HepG2 (cell line): ENCODE data around the gene SCYL1. TPM values are rescaled to one million over a fixed set of nuclear protein-coding genes. Genes with fewer than 3 reads are reported as not detected.

Source experiments
- CREM ChIP-seq, 2 experiments: sonication (generic) in 1 of 2; formaldehyde crosslinking in 1 of 2; IDR thresholded peaks; 2 replicates each; pipeline versions ENCODE4 v1.4.0 to v1.6.1; 2016 to 2020; ENCODE audit warnings: antibody characterized with exemption in 1 of 2, mild to moderate bottlenecking in 1 of 2, missing genetic modification reagents in 1 of 2
- DMTF1 ChIP-seq: sonication (generic); formaldehyde crosslinking; IDR thresholded peaks from 2 replicates; pipeline ENCODE4 v1.4.0; 2020; ENCODE audit warnings: mild to moderate bottlenecking, missing genetic modification reagents
- DR1 ChIP-seq: sonication (generic); formaldehyde crosslinking; IDR thresholded peaks from 2 replicates; pipeline ENCODE4 v1.8.0; 2021; ENCODE audit warnings: mild to moderate bottlenecking, missing genetic modification reagents, inconsistent platforms
- ETV5 ChIP-seq: IDR thresholded peaks from 2 replicates; pipeline ENCODE4 v1.6.1; 2018; ENCODE audit warnings: missing biosample characterization, missing genetic modification reagents, inconsistent platforms, borderline replicate concordance
- KDM1A ChIP-seq: IDR thresholded peaks from 2 replicates; pipeline ENCODE4 v1.6.1; 2016; ENCODE audit warnings: missing compliant biosample characterization
- KDM2A ChIP-seq: sonication (generic); formaldehyde crosslinking; IDR thresholded peaks from 2 replicates; pipeline ENCODE4 v1.4.0; 2020; ENCODE audit warnings: low read depth, missing genetic modification reagents, borderline replicate concordance
- PCBP1 ChIP-seq: fragments of 200-400 bp; formaldehyde crosslinking; IDR thresholded peaks from 2 replicates; pipeline ENCODE4 v1.6.1; 2017; ENCODE audit warnings: mild to moderate bottlenecking, low read depth, low read length, borderline replicate concordance
- PHF21A ChIP-seq: sonication (generic); formaldehyde crosslinking; IDR thresholded peaks from 2 replicates; pipeline ENCODE4 v1.5.0; 2020; ENCODE audit warnings: mild to moderate bottlenecking, missing genetic modification reagents
- POLR2G ChIP-seq: fragments of 200-400 bp; formaldehyde crosslinking; IDR thresholded peaks from 2 replicates; pipeline ENCODE4 v1.6.1; 2018; ENCODE audit warnings: mild to moderate bottlenecking, low read depth, low read length, moderate library complexity
- RBM22 ChIP-seq: fragments of 200-400 bp; formaldehyde crosslinking; optimal IDR thresholded peaks from 2 replicates; pipeline ENCODE3; 2017; ENCODE audit warnings: mild to moderate bottlenecking, low read length, moderate library complexity
- RERE ChIP-seq: IDR thresholded peaks from 2 replicates; pipeline ENCODE4 v1.6.1; 2016; ENCODE audit warnings: low read depth, missing genetic modification reagents, missing compliant biosample characterization
- RFXAP ChIP-seq: sonication (generic); formaldehyde crosslinking; IDR thresholded peaks from 2 replicates; pipeline ENCODE4 v1.4.0; 2020; ENCODE audit warnings: missing genetic modification reagents, borderline replicate concordance
- SMAD3 ChIP-seq: sonication (generic); formaldehyde crosslinking; IDR thresholded peaks from 2 replicates; pipeline ENCODE4 v1.4.0; 2020; ENCODE audit warnings: missing genetic modification reagents
- ZEB1 ChIP-seq: IDR thresholded peaks from 2 replicates; pipeline ENCODE4 v1.6.1; 2012; ENCODE audit warnings: mild to moderate bottlenecking, low read depth, inconsistent platforms; ENCODE audit not compliant: insufficient replicate concordance
- ZNF292 ChIP-seq: sonication (generic); formaldehyde crosslinking; IDR thresholded peaks from 2 replicates; pipeline ENCODE4 v1.8.1; 2022; ENCODE audit warnings: mild to moderate bottlenecking, low read depth, missing genetic modification reagents, borderline replicate concordance
- ZNF44 ChIP-seq: sonication (generic); formaldehyde crosslinking; IDR thresholded peaks from 2 replicates; pipeline ENCODE4 v1.5.1; 2020; ENCODE audit warnings: mild to moderate bottlenecking, missing genetic modification reagents
- ZNF570 ChIP-seq: sonication (generic); formaldehyde crosslinking; IDR thresholded peaks from 2 replicates; pipeline ENCODE4 v1.4.0; 2020; ENCODE audit warnings: mild to moderate bottlenecking, missing genetic modification reagents, borderline replicate concordance
- ZNF607 ChIP-seq: sonication (generic); formaldehyde crosslinking; IDR thresholded peaks from 2 replicates; pipeline ENCODE4 v1.5.1; 2020; ENCODE audit warnings: missing genetic modification reagents, mild to moderate bottlenecking, borderline replicate concordance
- ZSCAN20 ChIP-seq: sonication (generic); formaldehyde crosslinking; IDR thresholded peaks from 2 replicates; pipeline ENCODE4 v1.4.0; 2020; ENCODE audit warnings: missing genetic modification reagents, mild to moderate bottlenecking, borderline replicate concordance
- polyA plus RNA-seq, 8 experiments: library from polyadenylated mRNA; depleted of rRNA in 3 of 8; stranded (reverse) in 7 of 8; unstranded in 1 of 8; fragments of >200 nt; fragmentation: Illumina TruSeq in 4 of 8; extraction: Trizol in 4 of 8; gene quantifications; 2 replicates each; pipeline versions ENCODE4 v1.2.1 to v1.2.3, GENCODE V29; 2011 to 2016; ENCODE audit warnings: low read depth in 4 of 8, missing spikeins in 1 of 8, mixed read lengths in 1 of 8; ENCODE audit not compliant: insufficient read depth in 1 of 8
- total RNA-seq, 5 experiments: library from RNA; depleted of rRNA; stranded (reverse); fragments of >200 nt; fragmentation: Illumina TruSeq; extraction: Trizol; gene quantifications; 2 replicates each; pipeline ENCODE4 v1.2.3, GENCODE V29; 2016; ENCODE audit warnings: low read depth in 1 of 5

The SCYL1 gene
- total and polyA plus RNA-seq, 2 of the 13 experiments (the other 11 are each of a cell fraction or from before 2014, with no cell fraction given) = 65.9 to 103 TPM

- TF ChIP-seq RERE (CRISPR knock-in tag) (no peak), SMAD3 (no peak), PCBP1 (no peak), DR1 (CRISPR knock-in tag) (no peak), ZNF44 (CRISPR knock-in tag) (no peak), ETV5 (CRISPR knock-in tag) (peak; percentile 27; the same call in 1 of the 2 replicates), KDM2A (CRISPR knock-in tag) (no peak), CREM (IDR thresholded peaks at IDR 0.05) (peak; percentile 36; the same call in 1 of the 2 replicates), CREM (CRISPR knock-in tag; IDR thresholded peaks at IDR 0.05) (no peak), KDM1A (peak; percentile 70), POLR2G (peak; percentile 65), RBM22 (peak; percentile 82), ZNF292 (CRISPR knock-in tag) (peak; percentile 72; the same call in 1 of the 2 replicates), ZNF570 (CRISPR knock-in tag) (no peak), DMTF1 (CRISPR knock-in tag) (no peak), ZEB1 (peak; percentile 22), PHF21A (peak; percentile 83; the same call in 1 of the 2 replicates), ZNF607 (CRISPR knock-in tag) (no peak), RFXAP (CRISPR knock-in tag) (peak; percentile 100), ZSCAN20 (CRISPR knock-in tag) (no peak)
Measured at GRCh38 chr11:65487467-65488272, 37.2 kb upstream of the SCYL1 start (continued).
